GM18502 (cell line): ENCODE data around the gene DNAAF6.
"Not testable (repeated sequence)": the region's sequence is repeated elsewhere in the genome, so short reads cannot be mapped to it uniquely, and the experiment has no call there.

Source experiments
- ATAC-seq: cut with Tn5 transposase; IDR thresholded peaks from one replicate; pipeline ENCODE4 v1.9.1; 2021; ENCODE audit warnings: mild to moderate bottlenecking; ENCODE audit not compliant: unreplicated experiment, poor library complexity

The DNAAF6 gene

GRCh38 chrX:107205770-107206696 is at the start of gene DNAAF6, which contains the start of gene NUP62CL:
TSS of gene DNAAF6 (plus strand) at chrX:107206611. CDS start at chrX:107212876, 6,265 bp downstream.
TSS of gene NUP62CL (minus strand) at chrX:107206433. CDS start at chrX:107175146, 31,287 bp downstream.
- ATAC-seq, result no peak

DNA sequence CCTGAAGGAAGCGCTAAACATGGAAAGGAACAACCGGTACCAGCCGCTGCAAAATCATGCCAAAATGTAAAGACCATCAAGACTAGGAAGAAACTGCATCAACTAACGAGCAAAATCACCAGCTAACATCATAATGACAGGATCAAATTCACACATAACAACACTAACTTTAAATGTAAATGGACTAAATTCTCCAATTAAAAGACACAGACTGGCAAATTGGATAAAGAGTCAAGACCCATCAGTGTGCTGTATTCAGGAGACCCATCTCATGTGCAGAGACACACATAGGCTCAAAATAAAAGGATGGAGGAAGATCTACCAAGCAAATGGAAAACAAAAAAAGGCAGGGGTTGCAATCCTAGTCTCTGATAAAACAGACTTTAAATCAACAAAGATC is 48.8 kb upstream of the DNAAF6 start:
- not testable (repeated sequence) for ATAC-seq

GRCh38 chrX:107167163-107167921 is 39.1 kb upstream of the DNAAF6 start:
- ATAC-seq, result no peak

DNA sequence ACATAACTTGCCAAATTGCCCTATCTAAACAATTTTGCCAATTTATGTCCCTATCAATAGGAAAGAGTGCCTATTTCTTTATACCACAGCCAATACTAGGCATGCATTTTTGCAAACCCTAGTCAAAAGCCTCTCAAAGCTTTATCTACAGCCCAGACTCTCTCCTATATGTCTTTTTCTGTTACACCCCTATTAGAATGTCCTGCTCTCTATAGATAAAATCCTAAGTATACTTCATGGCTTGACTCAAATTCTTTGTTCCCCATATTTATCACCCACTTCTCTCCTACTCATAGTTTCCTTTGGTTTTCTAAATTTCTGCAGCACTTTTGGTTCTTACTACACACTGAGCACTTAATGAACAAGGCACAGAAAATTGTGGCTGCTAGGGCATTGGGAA is 38.2 kb upstream of the DNAAF6 start:
- ATAC-seq, result no peak

- ATAC-seq, result no peak
Observed at GRCh38 chrX:107168712-107169111, 37.7 kb upstream of the DNAAF6 start.

DNA sequence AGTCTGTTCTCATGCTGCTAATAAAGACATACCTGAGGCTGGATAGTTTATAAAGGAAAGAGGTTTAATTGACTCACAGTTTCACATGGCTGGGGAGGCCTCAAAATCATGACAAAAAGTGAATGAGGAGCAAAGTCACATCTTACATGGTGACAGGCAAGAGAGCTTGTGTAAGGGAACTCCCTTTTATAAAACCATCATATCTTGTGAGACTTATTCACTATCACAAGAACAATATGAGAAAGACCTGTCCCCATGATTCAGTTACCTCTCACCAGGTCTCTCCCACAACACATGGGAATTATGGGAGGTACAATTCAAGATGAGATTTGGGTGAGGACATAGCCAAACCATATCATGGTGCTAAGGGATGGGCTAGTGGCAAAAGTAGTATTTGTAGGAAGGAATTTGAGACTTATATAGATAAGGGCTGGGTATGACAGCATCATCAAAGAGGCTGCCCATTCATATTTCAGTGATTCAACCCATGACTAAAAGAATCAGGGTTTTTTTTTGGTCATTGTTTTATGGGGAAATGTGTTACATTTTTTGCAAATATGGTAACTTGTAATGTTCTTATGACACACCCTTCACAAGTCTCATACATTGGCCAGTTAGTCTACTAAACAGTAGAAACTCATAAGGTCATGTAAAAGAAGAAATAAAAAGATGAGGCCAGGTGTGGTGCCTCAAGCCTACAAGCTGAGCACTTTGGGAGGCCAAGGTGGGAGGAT is 34.9 kb upstream of the DNAAF6 start:
- ATAC-seq, result no peak

DNA sequence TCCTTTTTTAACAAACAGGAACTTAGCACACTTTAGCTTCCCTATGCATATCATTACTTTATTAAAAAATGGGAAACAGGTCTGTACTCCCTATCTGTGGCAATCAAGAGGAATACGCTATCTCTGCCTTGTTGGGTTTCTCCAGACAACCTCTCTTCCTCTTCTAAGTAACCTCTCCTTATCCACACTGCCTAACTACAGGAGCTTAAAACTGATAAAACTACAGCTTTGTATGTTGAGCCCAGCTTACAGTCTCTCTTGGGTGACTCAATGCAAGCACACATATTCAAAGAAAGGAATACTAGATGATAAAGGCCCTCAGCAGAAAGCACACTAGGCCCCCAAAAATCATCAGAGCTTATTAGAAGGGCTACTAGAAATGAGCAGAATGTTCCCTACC is 9.1 kb upstream of the DNAAF6 start:
- no peak for ATAC-seq

GRCh38 chrX:107198074-107198473 is 8.3 kb upstream of the DNAAF6 start:
- ATAC-seq, result not testable (repeated sequence)

DNA sequence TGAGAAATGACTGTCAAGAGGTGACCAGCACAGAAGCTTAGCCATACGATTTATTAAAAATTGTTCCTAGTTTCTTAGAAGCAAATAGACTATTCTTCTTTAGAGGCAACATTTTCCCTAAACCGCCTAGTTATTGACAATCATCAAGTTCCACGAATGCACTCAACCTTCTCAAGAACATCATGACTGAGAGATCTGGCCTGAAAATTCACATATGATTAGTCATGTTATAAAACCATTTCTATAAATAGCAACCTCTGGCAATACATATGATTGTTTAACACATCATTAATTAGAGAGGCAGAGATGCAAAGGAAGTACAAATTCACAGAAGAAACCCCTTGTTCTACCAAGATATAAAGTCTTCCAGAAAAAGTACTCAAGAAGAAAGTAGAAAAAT is 6.9 kb upstream of the DNAAF6 start:
- ATAC-seq, result no peak

DNA sequence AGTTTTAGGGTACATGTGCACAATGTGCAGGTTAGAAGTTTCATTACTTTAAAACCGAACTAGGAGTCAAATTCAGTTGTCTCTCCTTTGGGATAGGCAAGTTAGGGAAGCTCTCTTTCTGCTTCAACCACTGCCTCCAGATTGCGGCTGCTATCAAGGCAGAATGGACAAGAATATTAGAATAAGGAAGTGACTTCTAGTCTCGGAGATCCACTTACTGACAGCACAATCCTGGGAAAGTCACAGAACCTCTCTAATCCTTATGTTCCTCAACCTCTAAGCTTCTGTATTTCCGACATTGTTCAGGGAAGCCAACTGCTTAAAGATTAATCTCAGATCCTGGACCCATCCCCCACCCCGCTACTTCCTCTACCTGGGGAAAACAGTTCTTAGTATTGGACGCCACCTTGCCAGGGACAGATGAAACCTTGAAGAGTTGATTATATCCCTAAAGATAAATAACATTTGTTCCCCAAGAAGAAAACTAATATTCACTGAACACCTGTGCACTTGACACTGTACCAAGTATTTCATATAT is 2.3 kb upstream of the DNAAF6 start:
- ATAC-seq, result no peak

- no peak for ATAC-seq
Observed at GRCh38 chrX:107206697-107207065, 270 bp downstream of the DNAAF6 start.

DNA sequence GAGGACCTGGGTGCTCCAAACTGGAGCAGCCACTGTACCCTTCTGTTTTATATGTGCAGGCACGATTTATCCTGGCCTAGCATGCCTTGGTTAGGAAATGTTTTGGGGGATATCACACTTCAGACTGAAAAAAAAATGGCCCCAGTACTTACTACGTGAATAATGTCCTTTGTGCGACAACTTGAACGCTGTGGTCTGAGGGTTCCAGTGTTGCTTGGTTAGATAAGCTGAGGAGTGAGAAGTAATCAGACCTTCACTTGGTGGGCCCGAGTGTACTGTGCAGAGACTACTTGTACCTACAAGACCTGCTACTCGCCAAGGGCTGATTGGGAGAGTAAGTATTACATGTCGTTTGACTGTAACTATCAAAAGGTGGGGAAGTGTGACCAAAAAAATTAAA is 678 bp downstream of the DNAAF6 start:
- no peak for ATAC-seq

DNA sequence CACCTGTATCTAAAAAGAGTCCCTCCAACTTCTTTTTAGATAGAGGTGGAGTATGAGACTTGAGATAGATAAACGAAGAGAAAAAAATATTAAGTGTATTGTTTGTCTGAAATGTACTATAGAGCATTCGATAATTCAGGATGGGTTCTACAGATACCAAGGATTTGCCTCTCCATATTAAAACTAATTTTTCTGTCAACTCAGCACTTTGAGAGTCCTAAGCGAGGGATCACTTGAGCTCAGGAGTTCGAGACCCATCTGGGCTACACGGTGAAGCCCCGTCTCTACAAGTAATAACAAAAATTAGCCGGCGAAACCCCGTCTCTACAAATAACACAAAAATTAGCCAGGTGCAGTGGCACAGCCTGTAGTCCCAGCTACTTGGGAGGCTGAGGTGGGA is 1.5 kb downstream of the DNAAF6 start:
- no peak for ATAC-seq

GRCh38 chrX:107213477-107213876 is 7.1 kb downstream of the DNAAF6 start:
- ATAC-seq, result no peak

DNA sequence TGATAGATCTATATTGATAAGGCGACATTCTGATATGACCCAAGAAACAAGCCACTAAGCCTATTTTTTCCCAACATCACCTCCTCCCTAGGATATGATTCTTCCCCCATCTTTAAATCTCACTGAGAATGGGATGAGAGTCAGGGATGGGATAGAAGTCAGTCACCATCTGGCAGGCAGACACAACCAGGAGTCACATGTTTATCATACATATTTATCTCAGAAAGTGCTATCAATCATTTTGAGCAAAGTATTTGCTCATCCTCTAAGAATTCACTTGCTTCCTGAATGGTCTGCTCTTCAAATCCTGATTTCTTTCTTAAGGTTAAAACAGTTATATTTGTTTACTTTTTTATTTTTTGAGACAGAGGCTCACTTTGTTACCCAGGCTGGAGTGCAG is 20.3 kb downstream of the DNAAF6 start:
- no peak for ATAC-seq

DNA sequence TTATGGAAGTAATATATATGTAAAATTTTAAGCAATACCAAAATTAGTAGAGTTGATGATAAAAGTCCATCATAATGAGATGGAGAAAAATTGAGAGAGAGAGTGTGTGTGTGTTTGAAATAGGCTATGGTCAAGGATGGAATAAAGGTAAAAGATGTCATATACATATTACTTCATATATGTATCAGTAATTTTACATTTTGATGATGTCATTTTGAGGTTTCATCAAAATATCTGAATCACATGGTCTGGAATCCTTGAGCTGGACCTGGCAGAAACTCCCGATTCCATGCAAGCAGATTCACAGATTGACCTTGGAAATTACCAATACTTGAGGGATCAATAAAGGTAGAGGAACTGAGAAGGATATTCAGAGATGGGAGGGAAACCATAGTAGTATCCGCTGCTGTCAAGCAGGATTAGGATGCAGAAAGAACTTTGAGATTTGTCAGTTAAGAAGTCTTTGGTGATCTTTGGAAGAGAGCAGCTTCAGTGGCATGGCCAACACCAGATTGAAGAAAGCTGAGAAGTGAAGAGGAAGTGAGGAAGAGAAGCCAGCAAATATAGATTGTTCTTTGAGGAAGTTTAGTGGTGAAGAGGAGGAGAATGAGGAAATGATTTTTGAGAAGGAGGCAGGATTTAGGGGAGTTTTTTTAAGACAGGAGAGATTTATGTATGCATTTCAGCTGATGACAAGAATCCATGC is 21.5 kb downstream of the DNAAF6 start:
- no peak for ATAC-seq

- no peak for ATAC-seq
Observed at GRCh38 chrX:107228486-107228819, 22.0 kb downstream of the DNAAF6 start.

GRCh38 chrX:107272431-107272921 is 66.1 kb downstream of the DNAAF6 start:
- ATAC-seq, result no peak

GRCh38 chrX:107273795-107274194 is 67.4 kb downstream of the DNAAF6 start:
- ATAC-seq, result no peak

DNA sequence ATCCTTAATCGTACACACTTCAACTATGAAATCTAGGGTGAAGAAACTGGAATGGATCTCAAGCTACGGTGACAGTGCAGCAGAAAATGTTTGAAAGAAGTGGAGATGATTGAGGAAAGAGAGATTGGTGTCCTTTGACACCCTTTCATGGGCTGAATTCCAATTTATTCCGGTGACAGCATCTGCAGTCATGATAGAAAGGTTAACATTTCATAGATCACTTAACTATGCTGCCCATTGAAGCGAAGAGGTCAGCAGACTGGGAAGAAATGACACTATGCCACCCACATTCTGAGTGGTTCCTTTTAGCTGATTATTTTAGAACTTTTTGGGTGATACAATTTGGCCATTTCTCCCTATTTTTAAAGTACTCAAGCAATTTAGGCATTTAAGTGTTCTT is 82.3 kb downstream of the DNAAF6 start:
- ATAC-seq, result no peak
